HG03354 (cell line): ENCODE results near the gene TPST1.
"Not testable (repeated sequence)": the region's sequence is repeated elsewhere in the genome, so short reads cannot be mapped to it uniquely, and the experiment has no call there.

Source experiments
- ATAC-seq: cut with Tn5 transposase; IDR thresholded peaks from one replicate; pipeline ENCODE4 v1.9.1; 2021; ENCODE audit warnings: mild to moderate bottlenecking; ENCODE audit not compliant: unreplicated experiment, poor library complexity, severe bottlenecking

The TPST1 gene

DNA sequence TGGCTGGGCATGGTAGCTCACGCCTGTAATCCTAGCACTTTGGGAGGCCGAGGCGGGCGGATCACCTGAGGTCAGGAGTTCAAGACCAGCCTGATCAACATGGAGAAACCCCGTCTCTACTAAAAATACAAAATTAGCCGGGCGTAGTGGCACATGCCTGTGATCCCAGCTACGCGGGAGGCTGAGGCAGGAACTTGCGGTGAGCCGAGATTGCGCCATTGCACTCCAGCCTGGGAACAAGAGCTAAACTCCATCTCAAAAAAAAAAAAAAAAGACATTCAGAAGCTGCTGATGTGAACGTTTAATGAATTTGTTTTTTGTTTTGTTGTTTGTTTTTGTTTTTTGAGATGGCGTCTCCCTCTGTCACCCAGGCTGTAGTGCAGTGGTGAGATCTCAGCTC lies 159.9 kb downstream of the TPST1 start:
- ATAC-seq, result not testable (repeated sequence)

DNA sequence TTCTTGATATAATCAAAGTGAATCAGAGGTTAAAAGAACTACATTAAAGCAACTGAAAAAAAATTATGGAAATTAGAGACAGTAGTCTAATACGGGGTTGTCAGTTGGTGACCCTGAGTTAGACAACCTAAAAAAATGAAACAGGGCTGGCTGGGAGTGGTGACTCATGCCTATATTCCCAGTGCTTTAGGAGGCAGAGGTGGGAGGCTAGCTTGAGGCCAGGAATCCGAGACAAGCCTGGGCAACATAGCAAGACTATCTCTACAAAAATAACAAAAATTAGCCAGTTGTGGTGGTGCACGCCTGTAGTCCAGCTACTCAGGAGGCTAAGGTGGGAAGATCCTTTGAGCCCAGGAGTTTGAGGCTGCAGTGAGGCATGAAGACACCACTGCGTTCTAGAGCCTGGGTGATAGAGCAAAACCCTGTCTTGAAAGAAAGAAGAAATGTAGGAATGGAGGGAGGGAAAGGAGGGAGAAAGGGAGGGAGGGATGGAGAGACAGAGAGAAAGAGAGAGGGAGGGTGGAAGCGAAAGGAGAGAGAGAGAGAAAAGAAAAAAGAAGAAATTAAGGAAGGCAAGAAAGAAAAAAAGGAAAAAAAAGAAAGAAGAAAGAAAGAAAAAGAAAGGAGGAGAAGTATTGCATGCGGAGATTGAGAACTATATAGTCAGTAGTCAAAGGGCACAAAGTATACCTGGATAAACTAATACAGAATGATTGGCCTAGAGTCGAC lies 166.1 kb downstream of the TPST1 start:
- ATAC-seq, result no peak

DNA sequence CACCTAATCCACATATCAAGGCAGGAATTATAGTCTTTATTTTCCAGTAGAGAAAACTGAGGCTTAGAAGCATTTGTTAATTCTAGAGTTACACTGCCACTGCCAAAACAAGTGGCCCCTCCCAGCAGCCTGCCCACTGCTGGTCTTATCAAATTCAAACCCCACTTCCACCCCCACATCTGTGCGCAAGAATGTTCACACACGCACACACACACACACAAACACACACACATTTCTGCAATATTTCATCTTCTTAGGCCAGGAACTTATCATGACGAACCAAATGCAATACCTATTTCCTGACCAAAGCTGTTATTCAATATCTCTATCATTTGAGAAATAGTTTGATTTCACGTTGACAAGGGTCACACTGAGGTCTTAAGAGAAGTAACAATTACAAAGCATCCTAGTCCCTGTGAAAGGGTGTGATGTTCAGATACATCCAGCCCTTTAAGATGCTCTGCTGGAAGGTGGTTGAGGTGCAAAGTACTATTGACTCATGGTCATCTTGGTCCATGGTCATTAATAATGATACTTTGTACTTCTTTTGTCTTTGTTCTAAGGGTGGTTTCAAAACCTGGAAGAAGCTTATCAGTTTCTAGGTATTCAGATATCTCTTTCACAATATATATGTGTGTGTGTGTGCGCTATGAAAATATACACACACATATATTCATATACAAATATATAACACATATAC lies 169.2 kb downstream of the TPST1 start:
- not testable (repeated sequence) for ATAC-seq

DNA sequence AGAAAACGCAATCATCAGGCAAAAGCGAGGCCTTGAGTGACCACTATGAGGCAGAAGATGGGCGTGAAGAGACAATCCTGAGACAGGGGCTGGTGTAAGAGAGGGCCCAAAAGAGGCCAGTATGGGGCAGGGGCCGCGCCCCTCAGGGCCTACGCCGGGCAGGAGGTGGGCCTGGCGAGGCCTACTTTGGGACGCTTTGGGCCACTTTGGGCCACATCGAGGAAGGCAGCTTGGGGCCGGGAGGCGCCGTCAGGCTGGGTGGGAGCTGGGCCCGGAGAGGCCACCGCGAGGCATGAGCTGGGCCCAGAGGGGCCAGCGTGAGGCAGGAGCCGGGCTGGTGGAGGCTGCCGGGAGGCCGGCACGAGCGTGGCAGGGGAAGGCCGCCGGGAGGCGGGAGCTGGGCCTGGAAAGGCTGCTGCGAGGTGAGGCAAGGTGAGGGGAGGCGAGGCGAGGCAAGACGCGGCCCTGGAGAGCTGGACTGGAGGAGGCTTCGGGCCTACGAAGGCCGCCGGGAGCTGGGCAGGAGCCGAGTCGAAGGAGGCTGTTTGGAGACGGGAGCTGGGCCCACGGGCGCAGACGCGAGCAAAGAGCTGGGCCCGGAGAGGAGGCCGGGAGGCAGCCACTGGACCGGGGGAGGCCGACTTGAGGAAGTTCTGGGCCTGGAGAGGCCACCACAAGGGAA lies 171.3 kb downstream of the TPST1 start:
- ATAC-seq, result no peak

DNA sequence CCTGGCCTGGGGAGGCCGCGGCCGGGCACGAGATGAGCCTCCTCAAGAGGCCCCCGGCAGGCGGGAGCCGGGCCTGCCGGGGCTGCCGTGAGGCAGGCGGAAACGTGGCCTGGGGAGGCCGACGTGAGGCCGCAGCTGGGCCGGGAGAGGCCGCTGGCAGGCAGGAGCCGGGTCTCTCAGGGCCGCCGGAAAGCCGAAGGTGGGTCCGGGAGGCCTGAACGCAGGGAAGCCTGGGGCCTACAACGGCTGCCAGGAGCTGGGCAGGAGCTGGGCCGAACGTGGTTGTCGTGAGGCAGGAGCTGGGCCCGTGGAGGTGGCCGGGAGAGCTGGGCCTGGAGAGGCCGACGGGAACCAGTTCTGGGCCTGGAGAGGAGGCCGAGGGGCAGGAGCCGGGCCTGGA lies 171.9 kb downstream of the TPST1 start:
- ATAC-seq, result no peak

DNA sequence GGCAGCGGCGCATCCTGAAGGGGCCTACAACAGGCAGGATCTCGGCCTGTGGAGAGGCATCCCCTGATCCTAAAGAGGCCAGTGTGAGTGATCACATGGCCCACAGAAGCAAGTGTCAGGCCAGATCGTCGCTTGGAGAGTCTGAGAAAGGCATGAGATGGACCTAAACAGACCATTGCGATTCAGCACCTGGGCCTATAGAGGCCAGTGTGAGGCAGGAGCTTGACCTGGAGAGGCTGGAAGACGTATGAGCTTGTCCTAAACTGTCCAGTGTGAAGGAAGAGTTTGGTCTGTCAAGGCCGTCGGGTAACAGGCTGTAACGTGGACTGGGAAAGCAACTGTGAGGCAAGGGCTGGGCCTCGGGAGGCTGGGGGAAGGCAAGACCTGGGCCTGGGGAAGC lies 172.6 kb downstream of the TPST1 start:
- ATAC-seq, result no peak

DNA sequence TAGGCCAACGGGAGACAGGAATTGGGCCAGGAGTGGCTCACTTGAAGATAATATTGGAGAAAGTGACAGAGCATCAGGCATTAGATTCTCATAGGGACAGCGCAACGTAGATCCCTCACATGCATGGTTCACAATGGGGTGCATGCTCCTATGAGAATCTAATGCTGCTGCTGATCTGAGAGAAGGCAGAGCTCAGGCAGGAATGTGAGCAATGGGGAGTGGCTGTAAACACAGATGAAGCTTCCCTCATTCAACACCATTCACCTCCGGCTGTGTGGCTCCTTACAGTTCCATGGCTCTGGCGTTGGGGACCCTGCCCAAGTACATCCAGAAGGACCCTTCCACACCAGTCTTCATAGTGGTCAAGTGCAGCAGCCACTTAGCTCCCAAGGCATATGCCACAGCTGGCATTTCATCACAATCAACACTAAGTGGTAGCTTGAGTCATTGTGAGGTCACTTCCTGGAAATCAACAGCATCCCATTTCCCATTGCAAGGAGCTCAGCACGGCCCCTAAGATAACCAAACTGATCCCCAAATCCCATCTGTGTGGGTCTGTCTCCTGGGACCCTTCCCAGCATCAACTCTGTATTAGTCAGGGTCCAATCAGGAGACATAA lies 174.5 kb downstream of the TPST1 start:
- ATAC-seq, result no peak

DNA sequence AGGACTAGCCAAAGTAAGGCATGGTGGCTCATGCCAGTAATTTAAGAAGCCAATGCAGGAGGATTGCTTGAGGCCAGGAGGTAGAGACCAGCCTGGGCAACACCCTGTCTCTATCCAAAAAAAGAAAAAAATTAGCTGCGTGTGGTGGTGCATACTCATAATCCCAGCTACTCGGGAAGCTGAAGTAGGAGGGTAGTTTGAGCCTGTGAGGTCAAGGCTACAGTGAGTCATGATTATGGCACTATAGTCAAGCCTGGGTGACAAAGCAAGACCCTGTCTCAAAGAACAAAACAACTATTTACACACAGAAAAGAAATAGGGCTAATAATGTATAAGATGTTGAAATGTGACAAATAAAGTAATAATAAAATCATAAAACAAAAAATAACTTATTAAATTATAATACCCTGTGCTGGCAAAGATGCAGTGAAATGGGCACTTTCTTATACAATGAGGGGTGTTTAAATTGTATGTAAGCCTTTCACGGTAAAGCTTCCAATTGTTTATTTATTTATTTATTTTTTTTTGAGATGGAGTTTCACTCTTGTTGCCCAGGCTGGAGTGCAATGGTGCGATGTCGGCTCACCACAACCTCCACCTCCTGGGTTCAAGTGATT lies 175.2 kb downstream of the TPST1 start:
- ATAC-seq, result no peak

DNA sequence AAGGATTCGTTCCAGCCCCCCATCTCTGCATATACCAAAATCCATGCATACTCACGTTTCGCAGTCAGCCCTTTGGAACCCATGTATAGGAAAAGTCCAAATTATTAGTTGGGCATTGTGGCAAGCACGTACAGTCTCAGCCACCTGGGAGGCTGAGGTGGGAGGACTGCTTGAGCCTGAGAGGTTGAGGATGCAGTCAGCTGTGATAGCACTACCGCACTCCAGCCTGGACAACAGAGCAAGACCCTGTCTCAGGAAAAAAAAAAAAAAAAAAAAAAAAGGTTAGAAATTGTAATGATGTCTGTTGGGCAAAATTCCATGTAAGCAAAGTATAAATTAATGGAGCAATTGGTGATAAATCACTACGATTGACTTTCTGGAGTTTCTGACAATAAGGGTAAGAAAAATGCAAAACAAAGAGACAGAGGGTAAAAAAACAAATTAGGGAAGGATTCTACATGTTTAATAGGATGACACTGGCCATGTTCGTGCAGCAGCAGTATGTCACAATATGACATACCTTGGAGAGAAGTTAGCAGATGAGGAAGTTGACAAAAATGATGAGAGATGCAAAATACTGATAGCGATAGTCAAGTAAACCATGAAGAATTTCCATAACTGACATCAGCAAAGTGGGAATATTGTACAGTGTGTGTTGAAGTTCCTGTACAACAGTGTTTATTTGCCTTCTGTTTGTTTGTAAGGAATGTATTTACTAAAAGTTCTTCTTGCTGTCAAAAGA lies 177.2 kb downstream of the TPST1 start:
- ATAC-seq, result not testable (repeated sequence)

DNA sequence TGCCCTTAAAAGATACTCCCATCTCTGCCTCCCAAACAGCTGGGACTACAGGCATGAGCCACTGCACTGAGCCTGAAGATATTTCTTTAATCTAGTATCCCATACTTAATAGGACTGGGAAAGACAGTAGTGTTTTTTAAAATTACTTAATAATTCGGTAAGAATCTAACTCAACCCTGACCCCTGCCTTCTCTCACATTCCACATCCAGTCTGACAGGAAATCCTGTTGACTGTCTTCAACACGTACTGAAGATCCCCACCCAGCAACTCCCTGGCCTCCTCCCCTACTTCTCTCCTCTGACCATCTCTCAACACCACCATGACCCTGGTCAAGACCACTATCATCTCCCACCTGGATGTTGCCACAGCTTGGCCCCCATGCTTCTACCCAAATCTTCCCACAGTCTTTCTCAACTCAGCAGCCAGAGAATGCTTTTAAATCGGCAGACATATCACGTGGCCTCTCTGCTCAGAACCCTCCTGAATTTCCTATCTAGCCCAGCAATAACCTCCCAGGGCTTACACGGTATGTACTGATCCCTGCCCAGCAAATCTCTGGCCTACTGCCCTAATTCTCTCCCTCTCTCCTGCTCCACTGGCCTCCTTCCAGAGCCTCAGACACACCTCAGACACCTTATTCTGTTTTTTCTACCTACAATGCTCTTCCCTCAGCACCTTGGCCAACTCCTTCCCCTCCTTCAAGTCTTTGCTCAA lies 180.2 kb downstream of the TPST1 start:
- not testable (repeated sequence) for ATAC-seq

DNA sequence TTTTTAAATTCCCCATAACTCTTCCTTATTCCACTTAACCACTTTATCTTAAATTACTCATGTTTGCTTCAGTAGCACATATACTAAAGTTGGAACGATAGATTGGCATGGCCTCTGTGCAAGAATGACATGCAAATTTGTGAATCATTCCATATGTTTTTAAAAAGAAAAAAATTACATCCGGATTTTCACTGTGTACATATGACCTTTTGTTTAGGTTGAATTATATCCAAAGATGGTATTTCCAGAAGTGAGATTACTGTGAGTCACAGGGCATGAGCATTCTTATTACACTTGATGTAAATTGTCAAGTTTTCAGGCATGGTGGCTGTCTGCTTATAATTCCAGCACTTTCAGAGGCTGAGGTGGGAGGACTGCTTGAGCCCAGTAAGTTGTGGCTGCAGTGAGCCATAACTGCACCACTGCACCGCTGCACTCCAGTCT lies 190.0 kb downstream of the TPST1 start:
- not testable (repeated sequence) for ATAC-seq

DNA sequence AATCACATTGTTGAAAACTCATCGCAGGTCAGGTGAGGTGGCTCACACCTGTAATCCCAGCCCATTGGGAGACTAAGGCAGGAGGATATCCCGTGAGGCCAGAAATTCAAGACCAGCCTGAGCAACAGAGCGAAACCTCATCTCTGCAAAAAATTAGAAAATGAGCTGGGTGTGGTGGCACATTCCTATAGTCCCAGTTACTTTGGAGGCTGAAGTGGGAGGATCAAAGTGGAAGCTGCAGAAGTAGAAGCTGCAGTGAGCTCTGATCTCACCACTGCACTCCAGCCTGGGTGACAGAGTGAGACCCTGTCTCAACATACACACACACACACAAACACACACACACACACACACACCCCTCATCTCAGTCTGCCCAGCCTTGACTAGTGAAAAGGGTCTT lies 190.9 kb downstream of the TPST1 start:
- ATAC-seq, result not testable (repeated sequence)

DNA sequence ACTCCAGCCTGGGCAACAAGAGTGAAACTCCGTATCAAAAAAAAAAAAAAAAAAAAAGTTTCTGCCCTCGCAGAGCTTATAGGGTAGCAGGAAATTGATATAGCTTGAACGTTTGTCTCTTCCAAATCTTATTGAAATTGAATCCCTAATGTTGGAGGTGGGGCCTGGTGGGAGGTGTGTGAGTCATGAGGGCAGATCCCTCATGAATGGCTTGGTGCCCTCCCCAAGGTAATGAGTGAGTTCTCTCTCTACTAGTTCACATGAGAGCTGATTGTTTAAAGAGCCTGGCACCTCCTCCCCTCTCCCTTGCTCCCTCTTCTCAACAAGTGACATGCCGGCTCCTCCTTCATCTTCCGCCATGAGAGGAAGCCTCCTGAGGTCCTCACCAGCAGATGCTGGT lies 193.7 kb downstream of the TPST1 start:
- ATAC-seq, result not testable (repeated sequence)

DNA sequence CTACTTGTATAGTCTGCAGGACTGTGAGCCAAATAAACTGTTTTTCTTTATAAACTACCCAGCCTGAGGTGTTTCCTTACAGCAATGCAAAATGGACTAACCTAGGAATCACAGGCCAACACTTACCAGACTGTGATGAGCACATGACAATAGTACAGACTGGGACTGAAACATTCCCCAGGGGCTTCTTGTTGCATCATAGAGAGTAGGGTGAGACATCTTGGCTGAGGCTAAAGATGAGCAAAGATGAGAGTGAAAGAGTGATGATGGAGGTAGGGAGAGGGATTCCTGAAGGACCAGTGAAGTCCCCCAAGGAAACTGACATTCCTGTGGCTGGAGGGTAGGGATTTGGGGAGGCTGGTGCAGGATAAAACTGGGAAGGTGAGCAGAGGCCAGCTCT lies 194.4 kb downstream of the TPST1 start:
- no peak for ATAC-seq

DNA sequence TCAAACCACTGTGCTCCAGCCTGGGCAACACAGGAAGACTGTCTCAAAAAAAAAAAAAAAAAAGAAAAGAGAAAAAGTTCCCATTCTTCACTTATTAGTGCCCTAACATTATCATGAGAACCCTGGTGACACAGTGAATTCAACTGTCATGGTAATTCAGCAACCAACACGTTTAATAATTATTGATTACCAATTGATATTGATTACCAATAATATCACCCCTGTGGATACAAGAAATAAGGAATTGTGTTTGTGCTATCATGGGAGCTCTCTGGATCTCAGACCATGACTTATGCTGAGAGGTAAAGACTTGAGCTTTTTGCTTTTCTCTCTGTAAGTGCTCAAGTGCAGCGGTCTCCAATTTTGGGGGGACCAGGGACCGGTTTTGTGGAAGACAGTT lies 195.3 kb downstream of the TPST1 start:
- no peak for ATAC-seq

DNA sequence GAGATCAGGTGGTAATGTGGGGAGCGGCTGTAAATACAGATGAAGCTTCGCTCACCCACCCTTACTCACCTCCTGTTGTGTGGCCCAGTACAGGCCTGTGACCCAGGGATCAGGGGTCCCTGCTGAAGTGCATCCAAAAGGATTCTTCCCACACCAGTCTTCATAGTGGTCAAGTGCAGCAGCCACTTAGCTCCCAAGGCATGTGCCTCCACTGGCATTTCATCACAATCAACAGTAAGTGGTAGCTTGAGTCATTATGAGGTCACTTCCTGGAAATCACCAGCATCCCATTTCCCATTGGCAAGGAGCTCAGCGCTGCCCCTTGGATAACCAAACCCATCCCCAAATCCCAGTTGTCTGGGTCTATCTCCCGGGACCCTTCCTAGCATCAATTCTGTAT lies 196.0 kb downstream of the TPST1 start:
- not testable (repeated sequence) for ATAC-seq

DNA sequence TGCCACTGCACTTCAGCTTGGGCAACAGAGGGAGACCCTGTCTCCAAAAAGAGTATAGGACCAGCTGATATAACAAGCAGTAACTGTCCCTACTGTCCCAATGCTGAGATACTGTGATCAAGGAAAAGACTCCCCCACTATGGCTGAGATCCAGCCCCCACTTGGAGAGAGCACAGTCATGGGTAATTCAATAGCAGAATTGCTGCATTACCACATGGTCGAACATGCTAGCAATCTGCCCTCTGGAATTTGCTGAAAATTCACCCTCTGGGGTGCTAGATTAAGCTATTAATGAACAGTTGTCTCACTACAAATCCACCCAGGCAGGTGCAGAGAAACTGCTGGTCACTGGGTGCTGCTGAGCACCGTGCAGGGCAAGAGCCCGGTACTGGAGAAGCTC lies 196.8 kb downstream of the TPST1 start:
- ATAC-seq, result not testable (repeated sequence)

DNA sequence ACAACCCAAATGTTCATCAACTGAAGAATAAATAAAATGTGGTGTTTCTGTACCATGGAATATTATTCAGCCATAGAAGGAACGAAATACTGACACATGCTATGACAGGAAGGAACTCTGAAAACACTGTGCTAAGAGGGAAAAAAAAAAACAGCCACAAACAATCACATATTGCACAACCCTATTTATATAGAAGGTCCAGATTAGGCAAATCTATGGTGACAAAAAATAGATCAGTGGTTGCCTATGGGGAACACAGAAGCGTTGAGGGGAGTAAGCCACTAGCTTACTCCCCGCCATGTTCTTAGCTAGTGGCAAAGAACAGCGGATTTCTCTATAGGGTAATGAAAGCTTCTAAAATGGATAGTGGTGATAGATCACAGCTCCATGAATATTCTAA lies 198.4 kb downstream of the TPST1 start:
- no peak for ATAC-seq

DNA sequence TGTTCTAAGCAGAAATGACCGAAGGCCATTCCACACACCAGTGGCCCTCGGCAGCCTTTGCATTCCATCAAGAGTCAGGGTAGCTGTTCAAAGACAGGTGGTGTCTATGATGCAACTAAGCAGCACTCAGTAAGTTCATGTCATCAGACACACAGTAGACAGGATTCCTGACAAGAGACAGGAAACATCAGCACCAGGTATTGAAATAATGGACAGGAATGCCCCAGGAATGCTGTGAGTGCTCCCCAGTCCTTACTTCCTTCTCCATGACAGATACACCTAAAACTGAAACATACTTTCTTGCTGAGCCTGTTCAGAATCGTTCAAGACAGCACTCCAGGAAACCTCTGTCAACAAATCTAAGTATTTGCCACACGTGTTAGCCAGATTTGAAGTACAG lies 204.4 kb downstream of the TPST1 start:
- no peak for ATAC-seq
